Prostate gland (tissue), 2 donors: Measurements from ENCODE around the gene TNFSF9. TPM values are rescaled to one million over a fixed set of nuclear protein-coding genes. Genes with fewer than 3 reads are reported as not detected.
"Not testable (repeated sequence)": the region's sequence is repeated elsewhere in the genome, so short reads cannot be mapped to it uniquely, and the experiment has no call there.

Experiments
- DNase-seq: peaks from one replicate; pipeline ENCODE4 v3.0.0-alpha.2; 2019; ENCODE audit warnings: low spot score
- H3K27ac ChIP-seq, 2 donors: fragments of 200-600 bp; sonication (generic); 2 replicates each; pipeline ENCODE4 v1.5.1; 2017 to 2019
- H3K27me3 ChIP-seq: fragments of 200-600 bp; sonication (generic); replicated peaks from 2 replicates; pipeline ENCODE4 v1.5.1; 2019; ENCODE audit not compliant: insufficient read depth
- H3K36me3 ChIP-seq, 2 donors: fragments of 200-600 bp; sonication (generic); 1 replicate in 1 of 2; 2 replicates in 1 of 2; pipeline versions ENCODE4 v1.5.1 to v1.8.1; 2017 to 2019
- H3K4me1 ChIP-seq: fragments of 200-600 bp; sonication (generic); replicated peaks from 2 replicates; pipeline ENCODE4 v1.5.1; 2019
- H3K4me3 ChIP-seq, 2 donors: fragments of 200-600 bp; sonication (generic); 2 replicates each; pipeline ENCODE4 v1.5.1; 2017 to 2019
- H3K9me3 ChIP-seq: fragments of 200-600 bp; sonication (generic); 2 replicates; pipeline ENCODE4 v1.5.1; 2017
- POLR2A ChIP-seq: fragments of 450-650 bp; IDR thresholded peaks from one replicate; pipeline ENCODE4 v1.6.1; 2016; ENCODE audit warnings: antibody characterized with exemption, mild to moderate bottlenecking
- POLR2AphosphoS5 ChIP-seq: sonication (generic); formaldehyde crosslinking; IDR thresholded peaks from one replicate; pipeline ENCODE4 v1.6.1; 2017; ENCODE audit warnings: antibody characterized with exemption
- WGBS: methylation state at CpG from one replicate; pipeline ENCODE4 v1.1.5; 2018; 5-methylcytosine and 5-hydroxymethylcytosine counted together
- intact Hi-C: fragments of 100-400 bp; cut with DNase I; formaldehyde crosslinking; loops from one replicate; pipeline ENCODE4 v1.14.2; 2022
- total RNA-seq, 2 donors: library from RNA; depleted of rRNA; stranded (reverse); fragments of >200 nt; gene quantifications; one replicate each; pipeline ENCODE4 v1.1.0, GENCODE V29; 2016
- TF ChIP-seq, protein P1 (sequence below), 4 experiments: fragments of 200-600 bp in 2 of 4; fragments of 450-650 bp in 2 of 4; sonication (generic) in 2 of 4; IDR thresholded peaks; 1 replicate in 3 of 4; 2 replicates in 1 of 4; pipeline ENCODE4 v1.5.1; 2016 to 2019; ENCODE audit warnings: antibody characterized with exemption in 4 of 4, mild to moderate bottlenecking in 2 of 4, moderate library complexity in 2 of 4

TNFSF9 gene
- total RNA-seq, 2 donors from 2014 or later = 4.5 TPM; not detected in 1

- no peak overlapping the region for H3K27ac ChIP-seq
- H3K4me3 ChIP-seq = no peak overlapping the region
- DNase-seq = no peak
- WGBS = 60% methylated on average over 13 of the region's 13 CpGs
- no peaks in the 10 kb centered on the region for H3K27me3 ChIP-seq
- no peaks in the 10 kb centered on the region for H3K9me3 ChIP-seq
- intact Hi-C loops = no loop called here
- H3K4me1 ChIP-seq = no peaks in the 10 kb centered on the region
- TF ChIP-seq POLR2A (no peak), POLR2AphosphoS5 (no peak)
- TF ChIP-seq, protein P1, sequence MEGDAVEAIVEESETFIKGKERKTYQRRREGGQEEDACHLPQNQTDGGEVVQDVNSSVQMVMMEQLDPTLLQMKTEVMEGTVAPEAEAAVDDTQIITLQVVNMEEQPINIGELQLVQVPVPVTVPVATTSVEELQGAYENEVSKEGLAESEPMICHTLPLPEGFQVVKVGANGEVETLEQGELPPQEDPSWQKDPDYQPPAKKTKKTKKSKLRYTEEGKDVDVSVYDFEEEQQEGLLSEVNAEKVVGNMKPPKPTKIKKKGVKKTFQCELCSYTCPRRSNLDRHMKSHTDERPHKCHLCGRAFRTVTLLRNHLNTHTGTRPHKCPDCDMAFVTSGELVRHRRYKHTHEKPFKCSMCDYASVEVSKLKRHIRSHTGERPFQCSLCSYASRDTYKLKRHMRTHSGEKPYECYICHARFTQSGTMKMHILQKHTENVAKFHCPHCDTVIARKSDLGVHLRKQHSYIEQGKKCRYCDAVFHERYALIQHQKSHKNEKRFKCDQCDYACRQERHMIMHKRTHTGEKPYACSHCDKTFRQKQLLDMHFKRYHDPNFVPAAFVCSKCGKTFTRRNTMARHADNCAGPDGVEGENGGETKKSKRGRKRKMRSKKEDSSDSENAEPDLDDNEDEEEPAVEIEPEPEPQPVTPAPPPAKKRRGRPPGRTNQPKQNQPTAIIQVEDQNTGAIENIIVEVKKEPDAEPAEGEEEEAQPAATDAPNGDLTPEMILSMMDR (IDR thresholded peaks at IDR 0.05) = no peak
- H3K36me3 ChIP-seq = no peaks in the 10 kb centered on the region
Observed at GRCh38 chr19:6540918-6541689, 10.3 kb downstream of the TNFSF9 start.

DNA sequence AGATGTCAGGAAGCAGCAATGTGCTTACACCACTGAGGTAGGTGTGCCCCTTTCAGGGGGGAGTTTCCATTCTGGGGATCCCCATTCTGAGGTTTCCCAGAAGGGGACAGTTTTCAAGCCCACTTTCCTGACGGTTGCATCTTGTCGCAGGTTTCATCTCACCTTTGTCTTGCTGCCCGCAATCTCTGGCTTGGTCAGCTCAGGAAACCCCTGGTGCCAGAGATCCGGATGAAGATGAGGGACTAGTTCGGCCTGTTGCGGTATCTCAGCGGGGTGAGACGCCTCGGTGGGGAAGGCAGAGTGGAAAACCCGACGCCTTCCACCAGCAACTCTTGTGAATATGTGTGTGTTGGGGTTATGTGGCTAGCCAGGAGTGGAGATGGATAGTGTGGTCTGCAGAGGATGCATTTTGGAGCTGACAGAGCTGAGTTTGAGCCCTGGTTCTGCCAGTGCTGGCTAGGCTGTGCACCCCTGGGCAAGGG is 13.1 kb downstream of the TNFSF9 start:
- H3K4me3 ChIP-seq = no peak overlapping the region
- H3K4me1 ChIP-seq = no peaks in the 10 kb centered on the region
- H3K27me3 ChIP-seq = no peaks in the 10 kb centered on the region
- intact Hi-C loops = no loop called here
- no peak overlapping the region for H3K27ac ChIP-seq
- H3K9me3 ChIP-seq = no peaks in the 10 kb centered on the region
- H3K36me3 ChIP-seq = no peaks in the 10 kb centered on the region
- no peak for DNase-seq
- 65% methylated on average over 11 of the region's 11 CpGs for WGBS
- no peak for TF ChIP-seq POLR2AphosphoS5
- no peak for TF ChIP-seq POLR2A
- TF ChIP-seq, protein P1 (IDR thresholded peaks at IDR 0.05) = no peak

- H3K4me1 ChIP-seq, H3K9me3 ChIP-seq, H3K27me3 ChIP-seq, H3K36me3 ChIP-seq, H3K27ac ChIP-seq, intact Hi-C loops, DNase-seq, H3K4me3 ChIP-seq: not testable (repeated sequence)
- WGBS = 65% methylated on average over 6 of the region's 6 CpGs
Observed at GRCh38 chr19:6550679-6551078, 19.9 kb downstream of the TNFSF9 start.

- DNase-seq = no peak
- Histone ChIP-seq H3K27ac (no peak overlapping the region), H3K27me3 (no peaks in the 10 kb centered on the region), H3K9me3 (no peaks in the 10 kb centered on the region), H3K4me3 (no peak overlapping the region), H3K36me3 (no peaks in the 10 kb centered on the region), H3K4me1 (no peaks in the 10 kb centered on the region)
- TF ChIP-seq, protein P1 (IDR thresholded peaks at IDR 0.05) = no peak
- no peak for TF ChIP-seq POLR2AphosphoS5
- no peak for TF ChIP-seq POLR2A
- WGBS = 75% methylated on average over 3 of the region's 3 CpGs
- intact Hi-C loops = no loop called here
Observed at GRCh38 chr19:6551091-6551490, 20.3 kb downstream of the TNFSF9 start.

DNA sequence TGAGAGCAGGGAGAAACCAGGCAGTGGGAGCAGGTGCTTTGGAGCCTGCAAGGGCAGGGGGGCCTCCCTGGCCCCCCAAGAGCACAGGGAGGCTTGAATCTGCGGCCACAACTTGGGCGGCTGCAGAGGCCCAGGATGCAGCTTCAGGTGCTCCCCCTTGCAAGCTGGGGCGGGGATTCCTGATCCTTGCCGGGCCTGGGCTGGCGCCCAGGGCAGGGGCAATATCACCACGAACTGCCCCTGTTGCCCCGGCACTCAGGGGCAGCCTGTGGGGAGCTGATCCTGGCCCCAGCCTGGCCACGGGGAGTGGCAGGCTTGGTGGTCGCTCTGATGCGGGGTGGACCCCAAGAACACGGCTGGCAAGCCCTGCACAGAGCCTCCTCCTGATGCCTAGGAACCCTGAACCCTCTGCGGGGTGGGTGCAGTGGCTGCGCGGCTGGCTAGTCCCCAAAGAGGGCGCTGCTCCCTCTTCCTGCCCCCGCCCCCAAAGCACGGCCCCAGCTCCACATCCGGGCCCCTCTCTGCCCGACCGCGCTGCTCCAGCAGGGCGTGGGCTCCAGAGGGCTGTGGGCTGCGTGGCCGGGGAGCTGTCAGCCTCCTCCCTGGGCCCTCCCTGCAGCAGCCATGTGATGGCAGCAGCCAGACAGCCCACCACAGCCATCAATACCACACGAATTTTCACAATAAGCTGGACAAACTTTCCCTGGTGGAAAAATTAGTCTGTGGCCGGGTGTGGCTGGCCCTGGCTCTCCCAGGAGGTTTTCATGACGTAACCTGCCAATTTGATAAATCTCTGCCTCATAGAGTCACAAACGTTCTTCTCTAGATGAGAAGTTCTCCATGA is 21.0 kb downstream of the TNFSF9 start:
- intact Hi-C loops = no loop called here
- WGBS = 50% methylated on average over 19 of the region's 28 CpGs
- H3K36me3 ChIP-seq = no peaks in the 10 kb centered on the region
- H3K27me3 ChIP-seq = no peaks in the 10 kb centered on the region
- no peak for DNase-seq
- no peaks in the 10 kb centered on the region for H3K9me3 ChIP-seq
- H3K27ac ChIP-seq = no peak overlapping the region
- no peak overlapping the region for H3K4me3 ChIP-seq
- no peaks in the 10 kb centered on the region for H3K4me1 ChIP-seq
- TF ChIP-seq, protein P1 (IDR thresholded peaks at IDR 0.05) = no peak
- TF ChIP-seq POLR2A (no peak), POLR2AphosphoS5 (no peak)
